Keratinocyte (primary cell): ENCODE data around the gene RAPGEF4.

Source experiments
- EZH2 ChIP-seq: IDR thresholded peaks from one replicate; pipeline ENCODE4 v1.6.1; 2012; ENCODE audit warnings: inconsistent platforms, mild to moderate bottlenecking, low read length, moderate library complexity
- TF ChIP-seq, protein P1 (sequence below), 3 experiments: IDR thresholded peaks in 1 of 3; conservative IDR thresholded peaks in 1 of 3; optimal IDR thresholded peaks in 1 of 3; 2 replicates in 2 of 3; 3 replicates in 1 of 3; pipeline versions ENCODE3 to v1.5.1; 2011; ENCODE audit warnings: low read length in 3 of 3, mild to moderate bottlenecking in 3 of 3, moderate library complexity in 2 of 3, control low read depth in 1 of 3, inconsistent platforms in 1 of 3; ENCODE audit not compliant: insufficient read depth in 2 of 3; ENCODE audit errors: extremely low read depth in 1 of 3

DNA sequence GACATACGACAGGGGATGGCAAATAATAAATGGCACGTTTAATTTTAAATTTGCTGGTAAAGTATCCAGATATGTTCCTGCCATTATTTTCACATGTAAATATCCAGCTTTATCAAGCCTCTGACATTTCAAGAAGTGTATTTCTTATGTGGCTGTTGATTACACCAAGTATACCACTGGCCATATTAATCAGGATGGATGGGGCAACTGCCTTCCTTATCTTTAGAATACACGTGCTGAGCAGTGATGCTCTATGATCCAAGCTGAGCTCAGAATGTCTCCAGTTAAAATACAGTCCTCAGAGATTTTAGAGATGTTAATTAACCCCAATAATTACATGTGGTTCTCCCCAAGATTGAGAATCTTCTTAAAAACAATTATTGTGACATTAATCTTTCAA, 38.3 kb upstream of the RAPGEF4 start:
- TF ChIP-seq, protein P1, sequence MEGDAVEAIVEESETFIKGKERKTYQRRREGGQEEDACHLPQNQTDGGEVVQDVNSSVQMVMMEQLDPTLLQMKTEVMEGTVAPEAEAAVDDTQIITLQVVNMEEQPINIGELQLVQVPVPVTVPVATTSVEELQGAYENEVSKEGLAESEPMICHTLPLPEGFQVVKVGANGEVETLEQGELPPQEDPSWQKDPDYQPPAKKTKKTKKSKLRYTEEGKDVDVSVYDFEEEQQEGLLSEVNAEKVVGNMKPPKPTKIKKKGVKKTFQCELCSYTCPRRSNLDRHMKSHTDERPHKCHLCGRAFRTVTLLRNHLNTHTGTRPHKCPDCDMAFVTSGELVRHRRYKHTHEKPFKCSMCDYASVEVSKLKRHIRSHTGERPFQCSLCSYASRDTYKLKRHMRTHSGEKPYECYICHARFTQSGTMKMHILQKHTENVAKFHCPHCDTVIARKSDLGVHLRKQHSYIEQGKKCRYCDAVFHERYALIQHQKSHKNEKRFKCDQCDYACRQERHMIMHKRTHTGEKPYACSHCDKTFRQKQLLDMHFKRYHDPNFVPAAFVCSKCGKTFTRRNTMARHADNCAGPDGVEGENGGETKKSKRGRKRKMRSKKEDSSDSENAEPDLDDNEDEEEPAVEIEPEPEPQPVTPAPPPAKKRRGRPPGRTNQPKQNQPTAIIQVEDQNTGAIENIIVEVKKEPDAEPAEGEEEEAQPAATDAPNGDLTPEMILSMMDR (optimal IDR thresholded peaks at IDR 0.05 in 1 of 3, IDR thresholded peaks at IDR 0.05 in 1 of 3, conservative IDR thresholded peaks at IDR 0.05 in 1 of 3; ENCODE audit: extremely low read depth in 1 of 3, insufficient read depth in 2 of 3, low read length in 3 of 3) = no peak
- TF ChIP-seq EZH2 = no peak
